SK-N-SH treated with all-trans-retinoic acid at 6 μM for 48 hours (cell line): ENCODE measurements around the gene GARNL3.

ENCODE experiments used
- ARNTL ChIP-seq: fragments of 450-650 bp; formaldehyde crosslinking; IDR thresholded peaks from 2 replicates; pipeline ENCODE4 v1.5.0; 2020; ENCODE audit warnings: low read depth, mild to moderate bottlenecking, moderate library complexity, borderline replicate concordance
- ZC3H10 ChIP-seq: fragments of 250-450 bp; sonication (Bioruptor Pico); IDR thresholded peaks from 2 replicates; pipeline ENCODE4 v1.5.1; 2021; ENCODE audit warnings: mild to moderate bottlenecking, moderate library complexity

GRCh38 chr9:127224178-127224882, 40.2 kb upstream of the GARNL3 start:
- TF ChIP-seq ZC3H10 (CRISPR knock-in tag) (no peak), ARNTL (CRISPR knock-in tag) (no peak)
